ENCODE results near the gene OTOF. TPM values are rescaled to one million over a fixed set of nuclear protein-coding genes. Genes with fewer than 3 reads are reported as not detected.

The OTOF gene
- total RNA-seq, 1 donor = 0.10 TPM

- Histone ChIP-seq H3K27me3 (ENCODE audit: insufficient read depth, low read length) (no peaks in the 10 kb centered on the region), H3K4me1 (ENCODE audit: insufficient read depth, low read length) (peaks cover 10% of the 10 kb centered on the region), H3K9me3 (ENCODE audit: low read depth, low read length) (no peaks in the 10 kb centered on the region), H3K4me3 (ENCODE audit: low read length) (no peak overlapping the region)
These were observed 66.5 kb downstream of the OTOF start for GRCh38 chr2:26411419-26411818.

GRCh38 chr2:26410764-26411243 lies 67.1 kb downstream of the OTOF start:
- Histone ChIP-seq H3K4me1 (ENCODE audit: insufficient read depth, low read length) (peaks cover 10% of the 10 kb centered on the region), H3K4me3 (ENCODE audit: low read length) (no peak overlapping the region), H3K9me3 (ENCODE audit: low read depth, low read length) (no peaks in the 10 kb centered on the region), H3K27me3 (ENCODE audit: insufficient read depth, low read length) (no peaks in the 10 kb centered on the region)

DNA sequence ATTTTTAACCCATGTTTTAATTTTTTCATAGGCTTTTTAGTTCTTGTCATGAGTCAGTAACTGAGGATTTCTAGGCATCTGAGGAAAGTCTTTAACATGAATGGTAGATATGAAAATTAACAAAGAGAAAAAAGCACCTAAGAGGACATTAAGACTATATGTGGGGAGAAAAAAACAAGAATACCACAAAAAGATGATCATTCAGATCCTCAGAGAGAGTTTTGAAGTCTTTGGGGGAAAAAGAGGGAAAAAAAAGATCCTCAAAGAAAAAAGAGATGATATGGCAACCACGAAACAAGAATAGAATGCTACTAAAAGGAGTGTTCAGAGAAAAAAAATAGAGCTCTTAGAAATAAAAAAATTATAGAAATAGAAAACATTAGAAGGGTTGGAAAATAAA lies 68.1 kb downstream of the OTOF start:
- Histone ChIP-seq H3K4me3 (ENCODE audit: low read length) (no peak overlapping the region), H3K27me3 (ENCODE audit: insufficient read depth, low read length) (no peaks in the 10 kb centered on the region), H3K9me3 (ENCODE audit: low read depth, low read length) (no peaks in the 10 kb centered on the region), H3K4me1 (ENCODE audit: insufficient read depth, low read length) (peaks cover 10% of the 10 kb centered on the region)

DNA sequence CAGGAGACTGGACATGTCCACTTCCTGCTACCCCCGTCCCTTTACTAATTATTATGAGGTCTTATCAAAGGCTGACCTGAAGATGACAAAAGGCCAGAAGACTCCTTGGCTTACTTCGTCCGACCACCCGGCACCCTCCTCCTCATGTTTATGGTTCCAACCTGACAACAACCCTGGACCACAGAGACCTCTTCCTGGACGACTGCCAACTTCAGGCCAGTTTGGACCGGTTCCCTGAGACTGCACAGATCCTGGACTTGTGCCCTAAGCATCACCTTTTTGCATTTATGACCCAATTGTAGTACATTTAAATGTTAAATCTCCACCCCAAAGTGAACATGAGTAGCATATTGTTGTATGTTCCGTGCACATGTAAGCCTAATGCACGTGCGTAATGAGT lies 70.4 kb downstream of the OTOF start:
- Histone ChIP-seq H3K4me1 (ENCODE audit: insufficient read depth, low read length) (peaks cover 10% of the 10 kb centered on the region), H3K9me3 (ENCODE audit: low read depth, low read length) (no peaks in the 10 kb centered on the region), H3K4me3 (ENCODE audit: low read length) (no peak overlapping the region), H3K27me3 (ENCODE audit: insufficient read depth, low read length) (peaks cover 3% of the 10 kb centered on the region)

Other genes with a start within 250 kb of the OTOF start
- gene HADHA, start 233.5 kb downstream of the OTOF start, total RNA-seq = 116 TPM
- gene HADHB, start 233.2 kb downstream of the OTOF start, total RNA-seq = 60.0 TPM
- 27.3 TPM for gene SELENOI, start 132.0 kb downstream of the OTOF start, total RNA-seq
- 0.31 TPM for gene ADGRF3, start 131.3 kb downstream of the OTOF start, total RNA-seq
- gene DRC1, start 76.2 kb downstream of the OTOF start, total RNA-seq = not detected
- gene CIB4, start 163.2 kb upstream of the OTOF start, total RNA-seq = not detected
- 0.21 TPM for gene KCNK3, start 214.6 kb upstream of the OTOF start, total RNA-seq